ENCODE measurements around the gene RNF112. TPM values are rescaled to one million over a fixed set of nuclear protein-coding genes. Genes with fewer than 3 reads are reported as not detected.

RNF112 gene
- total RNA-seq, 1 experiment from 2014 or later = 0.09 TPM

GRCh38 chr17:19381741-19382444, 29.1 kb upstream of the RNF112 start:
- Histone ChIP-seq H3K36me3 (ENCODE audit: insufficient read depth, low read length, poor library complexity, severe bottlenecking) (peaks cover 58% of the 10 kb centered on the region), H3K27ac (ENCODE audit: low read depth, low read length, poor library complexity, severe bottlenecking) (peak overlapping the region; percentile 32), H3K4me3 (ENCODE audit: low read depth, low read length, poor library complexity, severe bottlenecking) (no peak overlapping the region), H3K27me3 (replicated peaks; ENCODE audit: insufficient read depth, low read depth, low read length, poor library complexity) (no peaks in the 10 kb centered on the region), H3K9me3 (ENCODE audit: low read depth, low read length, poor library complexity, severe bottlenecking) (no peaks in the 10 kb centered on the region), H3K4me1 (ENCODE audit: insufficient read depth, low read length, poor library complexity, severe bottlenecking) (peaks cover 35% of the 10 kb centered on the region)
- intact Hi-C loops (cut with micrococcal nuclease; ENCODE audit: unreplicated experiment) = no loop called here
- ChIA-PET POLR2A (ENCODE audit: low non-redundant PET) (no interaction called here), CTCF (no interaction called here)
- no peak for DNase-seq (ENCODE audit: low spot score)
- TF ChIP-seq EZH2 (IDR thresholded peaks at IDR 0.05; ENCODE audit: borderline replicate concordance, low read depth, low read length, poor library complexity, severe bottlenecking) (no peak), CTCF (conservative IDR thresholded peaks at IDR 0.05; ENCODE audit: low read depth, low read length) (no peak)
- no TSS peak for BruUV-seq (replicated peaks)

GRCh38 chr17:19382531-19383444, 28.2 kb upstream of the RNF112 start:
- Histone ChIP-seq H3K4me3 (ENCODE audit: low read depth, low read length, poor library complexity, severe bottlenecking) (no peak overlapping the region), H3K36me3 (ENCODE audit: insufficient read depth, low read length, poor library complexity, severe bottlenecking) (peaks cover 58% of the 10 kb centered on the region), H3K27me3 (replicated peaks; ENCODE audit: insufficient read depth, low read depth, low read length, poor library complexity) (no peaks in the 10 kb centered on the region), H3K27ac (ENCODE audit: low read depth, low read length, poor library complexity, severe bottlenecking) (peak overlapping the region; percentile 32), H3K4me1 (ENCODE audit: insufficient read depth, low read length, poor library complexity, severe bottlenecking) (peaks cover 39% of the 10 kb centered on the region), H3K9me3 (ENCODE audit: low read depth, low read length, poor library complexity, severe bottlenecking) (no peaks in the 10 kb centered on the region)
- BruUV-seq (replicated peaks) = no TSS peak
- intact Hi-C loops (cut with micrococcal nuclease; ENCODE audit: unreplicated experiment) = no loop called here
- ChIA-PET POLR2A (ENCODE audit: low non-redundant PET) (no interaction called here), CTCF (no interaction called here)
- no peak for TF ChIP-seq CTCF (conservative IDR thresholded peaks at IDR 0.05; ENCODE audit: low read depth, low read length)
- no peak for TF ChIP-seq EZH2 (IDR thresholded peaks at IDR 0.05; ENCODE audit: borderline replicate concordance, low read depth, low read length, poor library complexity, severe bottlenecking)
- DNase-seq (ENCODE audit: low spot score) = no peak

- CTCF ChIA-PET = interaction anchor here (0.9 to 1.2 kb wide), 2 partner anchors 21 to 63 kb away, joined by 3 to 7 read pairs; partner anchors contain the start of gene B9D1
- TF ChIP-seq CTCF (conservative IDR thresholded peaks at IDR 0.05; ENCODE audit: low read depth, low read length) (no peak), EZH2 (IDR thresholded peaks at IDR 0.05; ENCODE audit: borderline replicate concordance, low read depth, low read length, poor library complexity, severe bottlenecking) (no peak)
- Histone ChIP-seq H3K27ac (ENCODE audit: low read depth, low read length, poor library complexity, severe bottlenecking) (peak overlapping the region; percentile 93), H3K4me3 (ENCODE audit: low read depth, low read length, poor library complexity, severe bottlenecking) (peak overlapping the region; percentile 54), H3K36me3 (ENCODE audit: insufficient read depth, low read length, poor library complexity, severe bottlenecking) (peaks cover 58% of the 10 kb centered on the region), H3K4me1 (ENCODE audit: insufficient read depth, low read length, poor library complexity, severe bottlenecking) (peaks cover 50% of the 10 kb centered on the region), H3K27me3 (replicated peaks; ENCODE audit: insufficient read depth, low read depth, low read length, poor library complexity) (no peaks in the 10 kb centered on the region), H3K9me3 (ENCODE audit: low read depth, low read length, poor library complexity, severe bottlenecking) (no peaks in the 10 kb centered on the region)
- intact Hi-C loops (cut with micrococcal nuclease; ENCODE audit: unreplicated experiment) = no loop called here
- POLR2A ChIA-PET (ENCODE audit: low non-redundant PET) = interaction anchor here (0.5 to 0.6 kb wide), 2 partner anchors 26 to 28 kb away, joined by 3 to 7 read pairs; no protein-coding TSS in a partner anchor
- DNase-seq (ENCODE audit: low spot score) = no peak
- TSS peak; percentile 53 for BruUV-seq (replicated peaks)
Measured at GRCh38 chr17:19383681-19384470, 27.2 kb upstream of the RNF112 start.

Measured in A673 (cell line).